Lung (tissue), 12 donors: ENCODE data around the gene RPGRIP1. TPM values are rescaled to one million over a fixed set of nuclear protein-coding genes. Genes with fewer than 3 reads are reported as not detected.
A peak's percentile ranks its signal among the peaks of the same experiment; 100 is the strongest.

Experiments used
- ATAC-seq: fragments of 200-7000 bp; cut with Tn5 transposase; one replicate; pipeline ENCODE4 v1.9.1; 2020; ENCODE audit warnings: moderate number of reproducible peaks; ENCODE audit not compliant: insufficient read depth, low FRiP score
- DNase-seq, 3 donors: peaks; one replicate each; pipeline ENCODE4 v3.0.0-alpha.2; 2013 to 2017
- H3K27ac ChIP-seq, 2 donors: one replicate each; pipeline ENCODE4 v1.5.1; 2013; ENCODE audit warnings: mild to moderate bottlenecking in 2 of 2, moderate library complexity in 2 of 2, control low read depth in 1 of 2, inconsistent platforms in 1 of 2, low read depth in 1 of 2, low read length in 1 of 2
- H3K27me3 ChIP-seq, 3 donors: one replicate each; pipeline ENCODE4 v1.5.1; 2013; ENCODE audit warnings: low read length in 2 of 3; ENCODE audit not compliant: control insufficient read depth in 3 of 3, insufficient read depth in 3 of 3
- H3K36me3 ChIP-seq, 4 donors: one replicate each; pipeline ENCODE4 v1.5.1; 2013; ENCODE audit warnings: low read length in 4 of 4, mild to moderate bottlenecking in 1 of 4, moderate library complexity in 1 of 4; ENCODE audit not compliant: control insufficient read depth in 4 of 4, insufficient read depth in 4 of 4
- H3K4me1 ChIP-seq, 5 donors: one replicate each; pipeline ENCODE4 v1.5.1; 2013; ENCODE audit warnings: low read length in 5 of 5, mild to moderate bottlenecking in 2 of 5, moderate library complexity in 1 of 5; ENCODE audit not compliant: control insufficient read depth in 5 of 5, insufficient read depth in 5 of 5
- H3K4me3 ChIP-seq: one replicate; pipeline ENCODE4 v1.5.1; 2013; ENCODE audit warnings: mild to moderate bottlenecking, control low read depth, moderate library complexity
- H3K9ac ChIP-seq, 2 donors: one replicate each; pipeline ENCODE4 v1.5.1; 2013; ENCODE audit warnings: low read length in 2 of 2, control low read depth in 1 of 2; ENCODE audit not compliant: insufficient read depth in 1 of 2
- H3K9me3 ChIP-seq, 4 donors: one replicate each; pipeline ENCODE4 v1.5.1; 2013; ENCODE audit warnings: low read length in 3 of 4, mild to moderate bottlenecking in 1 of 4, moderate library complexity in 1 of 4; ENCODE audit not compliant: control insufficient read depth in 4 of 4, insufficient read depth in 3 of 4
- CTCF ChIP-seq: IDR thresholded peaks from 2 replicates; pipeline ENCODE4 v1.5.1; 2012; ENCODE audit warnings: mild to moderate bottlenecking; ENCODE audit errors: control extremely low read depth, extremely low read depth
- WGBS, 2 donors: extraction: QIAGEN DNeasy Blood & Tissue Kit; methylation state at CpG; one replicate each; pipeline ENCODE4 v1.1.7; 2013; 5-methylcytosine and 5-hydroxymethylcytosine counted together
- polyA plus RNA-seq, 2 donors: library from polyadenylated mRNA; stranded (reverse); fragments of 200-250 nt; gene quantifications; one replicate each; pipeline ENCODE4 v1.2.1, GENCODE V29; 2013
- total RNA-seq, 2 donors: library from RNA; depleted of rRNA in 1 of 2; stranded (reverse); fragments of >200 nt in 1 of 2; gene quantifications; one replicate each; pipeline ENCODE4 v1.2.1, GENCODE V29; 2014 to 2021
- donor health status: control.
- donor health status: control.
- donor health status: Bipolar disorder and iron deficiency.
- donor health status: healthy.
- donor health status: DM: yes; HTN: yes; CAD: no.

Gene RPGRIP1
- total and polyA plus RNA-seq, 4 donors: 0.33 to 0.65 (median 0.51) TPM

GRCh38 chr14:21234112-21234511 is 45.8 kb upstream of the RPGRIP1 start:
- Histone ChIP-seq H3K36me3 (peaks cover 21 to 74% (median 34%) of the 10 kb centered on the region in 4 donors), H3K27ac (no peak overlapping the region), H3K9ac (no peak overlapping the region), H3K4me3 (no peak overlapping the region), H3K4me1 (peaks cover 0 to 10% (median 0%) of the 10 kb centered on the region in 5 donors), H3K9me3 (no peaks in the 10 kb centered on the region), H3K27me3 (no peaks in the 10 kb centered on the region)
- DNase-seq: no peak
- WGBS, 2 donors: 86 to 92% methylated on average over 5 of the region's 5 CpGs
- ATAC-seq: no peak
- TF ChIP-seq CTCF: no peak

GRCh38 chr14:21236948-21237797 is 42.7 kb upstream of the RPGRIP1 start:
- H3K27me3 ChIP-seq: no peaks in the 10 kb centered on the region
- H3K9me3 ChIP-seq: no peaks in the 10 kb centered on the region
- DNase-seq: no peak
- TF ChIP-seq CTCF: no peak
- H3K9ac ChIP-seq: no peak overlapping the region
- peaks cover 0 to 7% (median 0%) of the 10 kb centered on the region in 5 donors for H3K4me1 ChIP-seq
- ATAC-seq: peak; percentile 60
- no peak overlapping the region for H3K27ac ChIP-seq
- H3K36me3 ChIP-seq: peaks cover 11 to 59% (median 22%) of the 10 kb centered on the region in 4 donors
- H3K4me3 ChIP-seq: no peak overlapping the region
- 64 to 82% methylated on average over 6 of the region's 6 CpGs for WGBS, 2 donors

GRCh38 chr14:21238823-21239518 is 40.9 kb upstream of the RPGRIP1 start:
- DNase-seq (no peak), ATAC-seq (no peak)
- WGBS, 2 donors: 89 to 94% methylated on average over 11 of the region's 11 CpGs
- H3K9ac ChIP-seq: no peak overlapping the region
- H3K27ac ChIP-seq: no peak overlapping the region
- TF ChIP-seq CTCF: no peak
- peaks cover 9 to 46% (median 16%) of the 10 kb centered on the region in 4 donors for H3K36me3 ChIP-seq
- H3K27me3 ChIP-seq: no peaks in the 10 kb centered on the region
- peaks cover 0 to 7% (median 0%) of the 10 kb centered on the region in 5 donors for H3K4me1 ChIP-seq
- no peaks in the 10 kb centered on the region for H3K9me3 ChIP-seq
- no peak overlapping the region for H3K4me3 ChIP-seq
